OCI-LY1 (cell line): Measurements from ENCODE around the gene DLG5.

ENCODE experiments used
- CTCF ChIP-seq: fragments of 200-600 bp; sonication (generic), shearing (Covaris generic); IDR thresholded peaks from 2 replicates; pipeline ENCODE4 v1.5.1; 2017; ENCODE audit warnings: mild to moderate bottlenecking, antibody characterized with exemption, low read length, moderate library complexity, mixed read lengths
- EZH2 ChIP-seq: fragments of 200-600 bp; sonication (generic), shearing (Covaris generic); IDR thresholded peaks from 2 replicates; pipeline ENCODE4 v1.8.0; 2017; ENCODE audit warnings: borderline replicate concordance, mixed run types, mild to moderate bottlenecking, antibody characterized with exemption, low read length, moderate library complexity, mixed read lengths

DNA sequence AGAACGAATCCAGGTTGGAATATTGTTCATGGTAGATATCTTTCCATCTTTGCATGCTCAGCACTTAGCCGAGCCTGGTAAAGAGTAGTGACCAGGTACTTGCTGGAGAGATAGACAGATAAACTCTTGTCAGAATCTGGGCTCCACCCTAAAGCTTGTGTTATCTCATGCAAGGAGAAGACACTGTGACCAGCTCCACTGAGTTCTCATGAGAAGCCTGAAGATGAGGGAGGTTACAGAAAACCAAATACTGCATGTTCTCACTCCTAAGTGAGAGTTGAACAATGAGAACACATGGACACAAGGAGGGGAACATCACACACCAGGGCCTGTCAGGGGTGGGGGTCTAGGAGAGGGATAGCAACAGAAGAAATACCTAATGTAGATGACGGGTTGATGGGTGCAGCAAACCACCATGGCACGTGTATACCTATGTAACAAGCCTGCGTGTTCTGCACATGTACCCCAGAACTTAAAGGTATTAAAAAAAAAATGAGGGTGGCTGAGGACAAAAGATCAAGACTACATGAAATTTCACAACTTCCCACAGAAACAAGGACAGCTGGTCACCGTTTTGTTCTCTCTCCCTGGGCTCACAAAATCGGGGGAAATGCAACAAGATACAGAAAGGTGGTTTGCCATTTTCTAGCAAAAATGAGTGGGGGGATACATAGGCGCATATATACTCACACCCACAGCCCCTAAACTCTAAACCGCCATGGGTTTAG lies 17.4 kb downstream of the DLG5 start:
- TF ChIP-seq CTCF = no peak
- TF ChIP-seq EZH2 = no peak
